ENCODE data around the gene FLT3.

The FLT3 gene

DNA sequence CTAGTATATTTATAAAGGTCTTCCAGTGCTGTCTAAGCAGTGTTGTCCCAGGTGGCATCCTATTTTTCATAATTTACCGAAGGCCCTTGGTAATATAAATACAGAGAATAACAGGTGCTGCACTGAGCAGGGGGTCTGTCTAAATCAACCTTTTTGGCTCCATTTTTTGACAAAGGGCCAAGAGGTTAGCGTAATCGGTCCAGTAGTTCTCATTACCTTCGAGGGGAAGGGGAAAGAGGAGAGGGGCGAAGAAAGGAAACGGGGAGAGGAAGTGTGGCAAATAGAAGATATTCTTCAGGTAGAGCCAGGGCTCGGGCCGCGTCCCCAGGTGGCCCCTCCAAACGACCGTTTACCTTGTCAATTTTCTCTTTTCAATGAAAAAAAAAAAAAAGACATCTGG is 37.2 kb upstream of the FLT3 start:
- TF ChIP-seq, protein P1, sequence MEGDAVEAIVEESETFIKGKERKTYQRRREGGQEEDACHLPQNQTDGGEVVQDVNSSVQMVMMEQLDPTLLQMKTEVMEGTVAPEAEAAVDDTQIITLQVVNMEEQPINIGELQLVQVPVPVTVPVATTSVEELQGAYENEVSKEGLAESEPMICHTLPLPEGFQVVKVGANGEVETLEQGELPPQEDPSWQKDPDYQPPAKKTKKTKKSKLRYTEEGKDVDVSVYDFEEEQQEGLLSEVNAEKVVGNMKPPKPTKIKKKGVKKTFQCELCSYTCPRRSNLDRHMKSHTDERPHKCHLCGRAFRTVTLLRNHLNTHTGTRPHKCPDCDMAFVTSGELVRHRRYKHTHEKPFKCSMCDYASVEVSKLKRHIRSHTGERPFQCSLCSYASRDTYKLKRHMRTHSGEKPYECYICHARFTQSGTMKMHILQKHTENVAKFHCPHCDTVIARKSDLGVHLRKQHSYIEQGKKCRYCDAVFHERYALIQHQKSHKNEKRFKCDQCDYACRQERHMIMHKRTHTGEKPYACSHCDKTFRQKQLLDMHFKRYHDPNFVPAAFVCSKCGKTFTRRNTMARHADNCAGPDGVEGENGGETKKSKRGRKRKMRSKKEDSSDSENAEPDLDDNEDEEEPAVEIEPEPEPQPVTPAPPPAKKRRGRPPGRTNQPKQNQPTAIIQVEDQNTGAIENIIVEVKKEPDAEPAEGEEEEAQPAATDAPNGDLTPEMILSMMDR (IDR thresholded peaks at IDR 0.05; ENCODE audit: low read depth, low read length), result no peak
- no peak for DNase-seq (ENCODE audit: extremely low read depth, low read depth)

DNA sequence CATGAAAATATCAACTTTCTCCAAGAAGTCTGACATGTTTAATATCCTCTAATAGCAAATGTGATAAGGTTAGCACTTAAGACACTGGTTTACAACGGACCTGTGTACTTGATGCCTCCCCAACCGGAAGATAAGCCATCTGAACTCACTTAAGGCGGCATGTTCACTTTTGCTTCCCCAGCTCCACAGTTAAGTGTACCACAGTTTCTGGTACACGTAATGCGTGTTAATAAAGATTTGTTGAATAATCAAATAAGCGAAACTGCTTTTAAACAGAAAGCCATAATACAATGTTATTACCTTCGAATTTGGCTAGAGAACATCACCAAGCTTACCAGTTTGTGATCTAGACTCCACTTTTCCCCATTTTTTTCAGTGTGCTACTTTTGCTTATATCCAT is 36.5 kb upstream of the FLT3 start:
- no peak for DNase-seq (ENCODE audit: extremely low read depth, low read depth)
- TF ChIP-seq, protein P1 (IDR thresholded peaks at IDR 0.05; ENCODE audit: low read depth, low read length), result no peak

DNA sequence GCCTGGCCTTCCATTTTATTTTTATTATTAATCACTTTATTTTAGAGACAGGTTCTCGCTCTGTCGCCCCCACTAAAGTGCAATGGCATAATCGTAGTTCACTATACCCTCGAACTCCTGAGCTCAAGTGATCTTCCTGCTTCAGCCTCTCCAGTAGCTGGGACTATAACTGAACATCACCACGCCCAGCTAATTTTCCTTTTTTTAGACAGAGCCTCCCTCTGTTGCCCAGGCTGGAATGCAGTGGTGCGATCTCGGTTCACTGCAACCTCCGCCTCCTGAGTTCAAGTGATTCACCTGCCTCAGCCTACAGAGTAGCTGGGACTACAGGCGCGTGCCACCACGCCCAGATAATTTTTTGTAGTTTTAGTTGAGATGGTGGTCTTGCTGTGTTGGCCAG is 31.3 kb upstream of the FLT3 start:
- TF ChIP-seq, protein P1 (IDR thresholded peaks at IDR 0.05; ENCODE audit: low read depth, low read length), result no peak
- DNase-seq (ENCODE audit: extremely low read depth, low read depth), result no peak

DNA sequence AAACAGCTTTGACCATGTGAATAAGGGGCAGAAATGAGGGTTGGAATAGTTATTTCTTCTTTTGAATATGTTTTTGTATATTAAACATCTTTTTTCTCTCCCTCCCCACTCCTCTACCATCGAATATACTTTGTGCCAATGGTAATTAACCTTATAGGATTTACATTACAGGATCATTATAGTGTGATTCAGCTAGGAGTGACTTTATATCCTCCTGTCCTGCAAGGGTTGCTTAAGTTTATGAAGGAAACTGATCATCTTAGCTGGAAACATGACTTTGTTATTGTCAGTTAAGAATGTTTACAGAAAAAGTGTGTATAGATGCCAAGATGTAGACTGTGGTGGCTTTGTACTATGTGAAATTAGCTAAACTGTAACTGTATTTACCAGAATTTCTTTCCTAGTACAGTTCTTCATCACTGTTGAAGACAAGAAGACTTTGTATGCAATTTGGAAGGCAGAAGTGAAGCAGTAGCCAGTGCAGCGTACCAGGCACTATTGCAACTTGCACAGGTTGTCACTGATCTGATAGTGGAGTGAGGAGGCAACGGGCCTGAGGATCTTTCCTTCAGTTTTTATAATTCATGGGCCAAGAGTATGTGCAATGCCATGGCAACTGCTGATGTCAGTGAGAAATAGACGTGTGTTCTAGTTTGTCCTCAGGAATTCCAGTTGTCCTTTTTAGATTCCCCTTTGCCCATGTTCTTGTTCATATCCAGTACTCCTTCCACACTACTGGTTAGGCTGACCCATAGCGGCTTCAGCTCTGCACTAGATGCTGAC is 29.7 kb upstream of the FLT3 start:
- DNase-seq (ENCODE audit: extremely low read depth, low read depth), result no peak
- TF ChIP-seq, protein P1 (IDR thresholded peaks at IDR 0.05; ENCODE audit: low read depth, low read length), result no peak

DNA sequence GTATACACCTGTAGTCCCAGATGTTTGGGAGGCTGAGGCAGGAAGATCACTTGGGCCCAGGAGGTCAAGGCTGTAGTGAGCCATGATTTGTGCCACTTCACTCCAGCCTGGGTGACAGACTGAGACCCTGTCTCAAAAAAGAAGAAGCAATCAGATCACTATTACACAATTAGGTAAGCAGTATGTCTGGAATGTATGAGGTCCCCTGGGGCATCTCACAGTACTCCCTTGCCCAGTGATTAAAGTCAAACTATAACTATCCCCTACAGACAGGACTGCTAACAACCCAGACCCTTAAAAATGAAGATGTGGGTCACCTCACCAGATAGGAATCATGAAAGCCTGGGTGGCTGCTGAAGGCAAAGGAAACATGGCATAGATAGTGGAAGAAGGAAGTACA is 28.6 kb upstream of the FLT3 start:
- TF ChIP-seq, protein P1 (IDR thresholded peaks at IDR 0.05; ENCODE audit: low read depth, low read length), result no peak

DNA sequence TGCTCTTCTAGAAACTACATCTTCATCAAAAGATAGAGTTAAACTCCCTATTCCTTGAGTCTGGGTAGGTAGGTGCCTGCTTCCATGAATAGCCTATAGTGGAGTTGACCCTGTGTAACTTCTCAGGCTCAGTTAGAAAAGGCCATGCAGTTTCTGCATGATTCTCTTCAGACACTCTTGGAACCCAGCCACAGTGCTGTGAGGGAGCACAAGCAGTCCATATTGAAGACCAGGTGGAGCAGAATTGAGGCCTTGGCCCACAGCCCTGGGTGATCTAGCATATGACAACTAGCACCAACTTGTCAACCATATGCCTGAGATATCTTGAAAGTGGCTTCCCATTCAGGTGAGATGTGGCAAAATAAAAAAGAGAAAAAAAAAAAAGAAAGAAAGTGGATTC is 27.7 kb upstream of the FLT3 start:
- TF ChIP-seq, protein P1 (IDR thresholded peaks at IDR 0.05; ENCODE audit: low read depth, low read length), result no peak
- DNase-seq (ENCODE audit: extremely low read depth, low read depth), result no peak

More for the DNA sequence above, 28.6 kb upstream of the FLT3 start:
- no peak for DNase-seq (ENCODE audit: extremely low read depth, low read depth)

DNA sequence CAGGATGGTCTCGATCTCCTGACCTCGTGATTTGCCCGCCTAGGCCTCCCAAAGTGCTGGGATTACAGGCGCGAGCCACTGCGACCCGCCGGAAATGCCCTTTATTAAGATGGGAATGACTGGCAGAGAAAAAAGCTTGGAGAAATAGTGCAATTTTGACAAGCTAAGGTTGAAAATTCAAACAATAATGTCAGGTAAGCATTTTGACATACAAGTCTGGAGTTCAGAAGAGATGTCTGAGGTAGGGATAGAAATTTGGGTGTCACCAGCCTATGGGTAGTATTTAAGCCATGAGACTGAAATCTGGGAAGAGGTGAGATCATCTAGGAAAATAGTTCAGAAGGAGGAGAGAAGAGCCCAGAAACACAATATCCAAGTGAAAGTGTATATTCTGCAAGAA is 20.8 kb upstream of the FLT3 start:
- no peak for DNase-seq (ENCODE audit: extremely low read depth, low read depth)
- TF ChIP-seq, protein P1 (IDR thresholded peaks at IDR 0.05; ENCODE audit: low read depth, low read length), result no peak

Data from AG09319 (cell line).